ENCODE measurements around the gene RPS6KB2.
"Not testable (repeated sequence)": the region's sequence is repeated elsewhere in the genome, so short reads cannot be mapped to it uniquely, and the experiment has no call there.

Gene RPS6KB2

GRCh38 chr11:67423891-67424613 is 4.2 kb upstream of the RPS6KB2 start:
- in situ Hi-C loops (cut with MboI; ENCODE audit: low sequenced_read_pairs): no loop called here

- in situ Hi-C loops (cut with MboI; ENCODE audit: low sequenced_read_pairs): not testable (repeated sequence)
Observed at GRCh38 chr11:67427364-67427859, 882 bp upstream of the RPS6KB2 start.

GRCh38 chr11:67429038-67429668 is 859 bp downstream of the RPS6KB2 start:
- in situ Hi-C loops (cut with MboI; ENCODE audit: low sequenced_read_pairs): no loop called here

GRCh38 chr11:67429722-67430121 is 1.4 kb downstream of the RPS6KB2 start:
- in situ Hi-C loops (cut with MboI; ENCODE audit: low sequenced_read_pairs): no loop called here

- in situ Hi-C loops (cut with MboI; ENCODE audit: low sequenced_read_pairs): no loop called here
Observed at GRCh38 chr11:67431346-67432249, 3.3 kb downstream of the RPS6KB2 start.

GRCh38 chr11:67432655-67433349 is 4.5 kb downstream of the RPS6KB2 start:
- in situ Hi-C loops (cut with MboI; ENCODE audit: low sequenced_read_pairs): no loop called here

GRCh38 chr11:67433536-67434394 is 5.5 kb downstream of the RPS6KB2 start:
- in situ Hi-C loops (cut with MboI; ENCODE audit: low sequenced_read_pairs): no loop called here

- in situ Hi-C loops (cut with MboI; ENCODE audit: low sequenced_read_pairs): no loop called here
Observed at GRCh38 chr11:67434395-67434881, 6.1 kb downstream of the RPS6KB2 start.

GRCh38 chr11:67435031-67435726 is 6.9 kb downstream of the RPS6KB2 start:
- in situ Hi-C loops (cut with MboI; ENCODE audit: low sequenced_read_pairs): no loop called here

- in situ Hi-C loops (cut with MboI; ENCODE audit: low sequenced_read_pairs): no loop called here
Observed at GRCh38 chr11:67435727-67436458, 7.6 kb downstream of the RPS6KB2 start.

- in situ Hi-C loops (cut with MboI; ENCODE audit: low sequenced_read_pairs): no loop called here
Observed at GRCh38 chr11:67436459-67437081, 8.3 kb downstream of the RPS6KB2 start.

GRCh38 chr11:67437082-67437808 is 9.0 kb downstream of the RPS6KB2 start, which contains the start of gene PTPRCAP:
Gene PTPRCAP, minus strand, starts transcription at chr11:67437682. Its CDS starts 63 bp downstream, at chr11:67437619.
- in situ Hi-C loops (cut with MboI; ENCODE audit: low sequenced_read_pairs): no loop called here

GRCh38 chr11:67437809-67438157 is 9.5 kb downstream of the RPS6KB2 start:
- in situ Hi-C loops (cut with MboI; ENCODE audit: low sequenced_read_pairs): no loop called here

GRCh38 chr11:67438158-67438902 is 10.0 kb downstream of the RPS6KB2 start:
- in situ Hi-C loops (cut with MboI; ENCODE audit: low sequenced_read_pairs): no loop called here

GRCh38 chr11:67439321-67440228 is 11.3 kb downstream of the RPS6KB2 start:
- in situ Hi-C loops (cut with MboI; ENCODE audit: low sequenced_read_pairs): no loop called here
